Stimulated activated CD8-positive, alpha-beta memory T cell treated with anti-CD3 and anti-CD28 coated beads, Interleukin-7, amount 100 ng/mL, for 4 hours (primary cell): ENCODE measurements around the gene CBR3.
"Not testable (repeated sequence)": the region's sequence is repeated elsewhere in the genome, so short reads cannot be mapped to it uniquely, and the experiment has no call there.

Experiments used
- DNase-seq, 2 donors: peaks; one replicate each; pipeline ENCODE4 v3.0.0-alpha.2; 2020; ENCODE audit warnings: low read depth in 2 of 2

The CBR3 gene

DNA sequence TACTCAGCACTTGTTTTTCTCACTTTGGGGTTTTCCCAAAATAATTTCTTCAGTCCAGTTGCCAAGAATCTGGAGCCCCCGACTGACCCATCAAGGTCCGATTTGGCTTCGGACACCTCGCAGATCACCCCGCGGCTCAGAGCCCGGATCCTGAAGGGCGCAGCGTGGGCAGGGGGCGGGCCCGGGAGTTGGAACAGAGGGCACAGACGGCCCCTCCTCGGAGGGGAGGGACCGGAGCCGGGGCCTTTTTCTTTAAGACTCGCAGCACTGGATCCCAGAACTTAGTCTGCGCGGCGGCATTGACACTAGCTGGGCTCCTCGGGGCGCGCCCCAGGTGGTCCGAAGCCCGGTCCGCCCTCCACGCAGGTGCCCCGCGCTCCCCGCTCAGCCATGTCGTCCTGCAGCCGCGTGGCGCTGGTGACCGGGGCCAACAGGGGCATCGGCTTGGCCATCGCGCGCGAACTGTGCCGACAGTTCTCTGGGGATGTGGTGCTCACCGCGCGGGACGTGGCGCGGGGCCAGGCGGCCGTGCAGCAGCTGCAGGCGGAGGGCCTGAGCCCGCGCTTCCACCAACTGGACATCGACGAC, at the start of gene CBR3:
Gene CBR3, plus strand, starts transcription at position 277 of the 588 bp plus-strand sequence. Its CDS starts 114 bp downstream, at position 391.
- DNase-seq = peak in 1 of 2 donors; percentile 21

DNA sequence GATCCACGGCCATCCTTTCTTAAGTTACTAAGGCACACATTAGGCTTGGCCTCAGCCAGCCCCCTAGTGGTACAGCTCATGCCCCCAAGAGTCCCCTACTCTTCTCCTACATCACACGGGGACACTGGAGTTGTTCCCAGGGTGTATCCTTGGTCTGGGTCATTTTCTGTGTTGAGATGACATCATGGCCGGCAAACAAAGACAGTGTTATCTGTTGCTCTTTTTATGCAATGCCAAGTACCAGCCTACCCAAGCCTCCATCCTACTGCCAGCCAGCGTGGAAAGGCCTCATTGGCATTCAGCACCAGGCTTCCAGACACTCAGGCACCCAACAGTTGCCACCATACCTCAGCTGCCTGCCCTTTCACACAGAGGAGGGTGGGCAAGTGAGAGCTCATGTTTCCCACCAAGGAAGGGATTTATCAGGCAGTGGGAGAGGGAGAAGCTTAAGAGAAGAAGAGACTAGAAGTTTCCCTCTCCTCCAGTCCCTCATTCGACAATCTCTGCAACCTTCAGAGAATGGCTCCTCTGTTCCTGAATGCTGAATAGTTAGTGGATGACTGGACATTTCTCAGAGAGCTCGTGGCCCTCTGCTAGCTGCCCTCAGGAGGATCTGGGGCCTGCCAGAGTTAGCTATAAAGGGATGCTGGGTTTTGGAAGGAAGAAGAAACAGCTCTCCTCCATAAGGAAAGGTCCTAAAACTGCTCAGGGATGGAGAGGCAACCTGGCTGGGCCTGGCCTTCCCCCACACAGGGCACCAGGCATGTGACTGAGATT, 47.3 kb upstream of the CBR3 start:
- DNase-seq = no peak

DNA sequence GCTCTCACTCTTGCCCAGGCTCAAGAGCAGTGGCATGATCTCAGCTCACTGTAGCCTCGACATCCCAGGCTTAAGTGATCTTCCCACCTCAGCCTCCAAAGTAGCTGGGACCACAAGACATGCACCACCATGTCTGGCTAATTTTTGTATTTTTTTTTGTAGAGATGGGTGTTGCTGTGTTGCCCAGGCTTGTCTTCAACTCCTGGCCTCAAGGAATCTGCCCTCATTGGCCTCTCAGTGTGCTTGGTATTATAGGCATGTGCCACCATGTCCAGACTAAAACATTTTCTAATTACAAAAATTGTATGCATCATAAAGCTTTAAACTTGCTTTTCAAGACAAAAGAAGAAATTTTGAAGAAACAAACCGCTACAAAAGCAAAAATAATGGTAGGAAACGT, 44.9 kb upstream of the CBR3 start:
- no peak for DNase-seq

- no peak for DNase-seq
Observed at GRCh38 chr21:36092681-36093080, 42.2 kb upstream of the CBR3 start.

GRCh38 chr21:36093512-36093911, 41.4 kb upstream of the CBR3 start:
- no peak for DNase-seq

- DNase-seq = no peak
Observed at GRCh38 chr21:36096398-36097290, 38.2 kb upstream of the CBR3 start.

- no peak for DNase-seq
Observed at GRCh38 chr21:36097427-36098181, 37.3 kb upstream of the CBR3 start.

DNA sequence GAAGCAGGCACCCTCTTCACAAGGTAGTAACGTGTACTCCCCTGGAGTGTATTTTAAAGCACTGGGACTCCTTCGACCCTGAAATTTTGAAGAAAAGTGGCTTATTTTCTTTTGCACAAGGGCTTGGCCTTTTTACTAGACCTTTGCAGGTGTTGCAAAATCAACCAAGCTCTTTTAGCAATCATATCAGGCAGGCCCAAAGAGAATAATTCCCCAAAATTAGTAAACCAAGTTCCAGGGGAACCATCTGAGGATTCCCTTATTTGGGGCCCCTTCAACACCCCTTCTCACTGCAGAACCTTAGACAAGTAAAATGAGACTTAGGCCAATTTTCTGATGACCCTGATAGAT, 36.7 kb upstream of the CBR3 start:
- DNase-seq = no peak

- DNase-seq = no peak
Observed at GRCh38 chr21:36099000-36099399, 35.9 kb upstream of the CBR3 start.

- DNase-seq = not testable (repeated sequence)
Observed at GRCh38 chr21:36099695-36100211, 35.1 kb upstream of the CBR3 start.

GRCh38 chr21:36100971-36101641, 33.8 kb upstream of the CBR3 start:
- DNase-seq = no peak

GRCh38 chr21:36103434-36103833, 31.4 kb upstream of the CBR3 start:
- DNase-seq = no peak

GRCh38 chr21:36104317-36105300, 30.3 kb upstream of the CBR3 start:
- DNase-seq = peak; percentile 38 to 45

DNA sequence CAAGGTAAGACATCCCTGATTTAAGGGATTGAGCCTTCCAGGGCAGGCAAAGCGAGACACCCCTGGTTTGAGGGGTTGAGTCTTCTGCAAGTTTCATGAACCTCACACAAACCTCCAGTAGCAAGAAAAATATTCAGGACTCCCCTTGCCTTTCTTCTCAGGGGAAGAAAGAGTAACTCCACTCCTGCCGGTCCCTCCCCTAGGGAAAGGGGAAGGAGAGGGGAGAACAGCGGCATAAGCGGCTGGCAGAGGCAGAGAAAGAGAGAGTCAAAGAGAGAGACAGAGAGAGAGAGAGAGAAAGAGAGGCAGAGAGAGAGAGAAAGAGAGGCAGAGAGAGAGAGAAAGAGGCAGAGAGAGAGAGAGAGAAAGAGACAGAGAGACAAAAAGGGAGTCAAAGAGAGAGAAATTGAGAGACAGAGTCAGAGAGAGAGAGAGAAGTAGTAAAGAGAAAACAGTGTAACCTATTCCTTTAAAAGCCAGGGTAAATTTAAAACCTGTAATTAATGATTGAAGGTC, 29.5 kb upstream of the CBR3 start:
- DNase-seq = no peak

GRCh38 chr21:36109868-36110267, 25.0 kb upstream of the CBR3 start:
- no peak for DNase-seq

DNA sequence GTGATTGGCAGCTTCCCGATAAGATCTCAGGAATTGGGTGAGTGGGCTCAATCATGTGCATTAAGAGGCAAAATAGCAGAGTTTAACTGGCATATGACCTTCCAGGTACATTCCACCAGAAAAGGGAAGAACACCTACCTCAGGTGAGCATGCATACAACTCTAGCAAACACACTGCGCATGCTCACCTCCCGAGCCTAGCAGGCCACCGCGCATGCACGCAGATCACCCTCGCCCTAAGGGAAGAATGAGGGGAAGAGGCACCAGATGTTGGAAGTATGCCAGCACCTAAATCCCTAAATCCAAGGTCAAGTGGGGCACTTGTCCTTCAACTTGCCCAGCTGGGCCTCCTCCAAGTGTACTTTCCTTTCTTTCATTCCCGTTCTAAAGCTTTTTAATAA, 23.6 kb upstream of the CBR3 start:
- no peak for DNase-seq

GRCh38 chr21:36113647-36114428, 21.0 kb upstream of the CBR3 start:
- peak in 1 of 2 donors; percentile 12 for DNase-seq

DNA sequence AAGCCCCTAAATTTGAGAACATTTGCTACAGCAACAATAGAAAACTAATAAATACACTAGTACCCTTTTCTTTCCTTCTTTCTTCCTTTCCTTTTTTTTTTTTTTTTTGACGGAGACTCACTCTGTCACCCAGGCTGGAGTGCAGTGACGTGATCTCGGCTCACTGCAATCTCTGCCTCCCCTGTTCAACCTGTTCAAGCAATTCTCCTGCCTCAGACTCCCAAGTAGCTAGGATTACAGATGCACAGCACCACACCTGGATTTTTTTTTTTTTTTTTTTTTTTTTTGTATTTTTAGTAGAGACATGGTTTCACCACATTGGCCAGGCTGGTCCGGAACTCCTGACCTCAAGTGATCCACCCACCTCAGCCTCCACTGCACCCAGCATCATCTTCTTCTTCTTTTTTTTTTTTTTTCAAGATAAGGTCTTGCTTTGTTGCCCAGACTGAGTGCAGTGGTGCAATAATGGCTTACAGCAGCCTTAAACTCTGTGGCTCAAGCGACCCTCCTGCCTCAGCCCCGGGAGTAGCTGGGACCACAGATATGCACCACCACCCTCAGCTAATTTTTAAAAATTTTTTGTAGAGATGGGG, 19.6 kb upstream of the CBR3 start:
- no peak for DNase-seq
